KMS-11 (cell line): Measurements from ENCODE around the gene KLHL11.

ENCODE experiments used
- H2AFZ ChIP-seq: fragments of 200-600 bp; sonication (generic); 2 replicates; pipeline ENCODE4 v1.6.1; 2016; ENCODE audit warnings: antibody characterized with exemption, mixed run types, low read depth
- H3K27ac ChIP-seq: fragments of 200-600 bp; sonication (generic); 2 replicates; pipeline ENCODE4 v1.6.1; 2016; ENCODE audit warnings: mild to moderate bottlenecking, mixed run types
- H3K27me3 ChIP-seq: fragments of 200-600 bp; sonication (generic); 2 replicates; pipeline ENCODE4 v1.6.1; 2017; ENCODE audit warnings: mild to moderate bottlenecking, low read depth, mixed run types, moderate library complexity; ENCODE audit not compliant: insufficient read depth
- H3K36me3 ChIP-seq: fragments of 200-600 bp; sonication (generic); 2 replicates; pipeline ENCODE4 v1.6.1; 2017; ENCODE audit warnings: mild to moderate bottlenecking, mixed run types; ENCODE audit not compliant: insufficient read depth
- H3K4me1 ChIP-seq: fragments of 200-600 bp; sonication (generic); 2 replicates; pipeline ENCODE4 v1.6.1; 2016; ENCODE audit warnings: mild to moderate bottlenecking, low read depth, mixed run types; ENCODE audit not compliant: poor library complexity, severe bottlenecking
- H3K4me2 ChIP-seq: fragments of 200-600 bp; sonication (generic); 2 replicates; pipeline ENCODE4 v1.7.0; 2016; ENCODE audit warnings: mild to moderate bottlenecking, mixed run types
- H3K4me3 ChIP-seq: fragments of 200-600 bp; sonication (generic); IDR thresholded peaks from 2 replicates; pipeline ENCODE4 v1.6.1; 2017; ENCODE audit warnings: low read depth, low read length, mixed read lengths; ENCODE audit not compliant: insufficient read depth
- H3K79me2 ChIP-seq: fragments of 200-600 bp; sonication (generic); 2 replicates; pipeline ENCODE4 v1.6.1; 2016; ENCODE audit warnings: low read depth, mixed run types; ENCODE audit not compliant: insufficient read depth
- H3K9ac ChIP-seq: fragments of 200-600 bp; sonication (generic); 2 replicates; pipeline ENCODE4 v1.6.1; 2016; ENCODE audit warnings: mild to moderate bottlenecking, mixed run types
- H4K20me1 ChIP-seq: fragments of 200-600 bp; sonication (generic); 2 replicates; pipeline ENCODE4 v1.6.1; 2016; ENCODE audit warnings: mild to moderate bottlenecking, mixed run types; ENCODE audit not compliant: insufficient read depth
- TF ChIP-seq, protein P1 (sequence below): fragments of 200-600 bp; sonication (generic); conservative IDR thresholded peaks from 2 replicates; pipeline ENCODE4 v1.6.1; 2017; ENCODE audit warnings: low read depth, mild to moderate bottlenecking, antibody characterized with exemption, low read length, moderate library complexity, mixed read lengths

The KLHL11 gene

GRCh38 chr17:41813699-41814124 lies 51.5 kb downstream of the KLHL11 start:
- H3K9ac ChIP-seq: no peak overlapping the region
- no peaks in the 10 kb centered on the region for H3K36me3 ChIP-seq
- H2AFZ ChIP-seq: no peak overlapping the region
- no peak overlapping the region for H3K4me3 ChIP-seq
- no peak overlapping the region for H3K4me2 ChIP-seq
- no peak overlapping the region for H3K27ac ChIP-seq
- peaks cover 23% of the 10 kb centered on the region for H3K4me1 ChIP-seq
- H3K27me3 ChIP-seq: no peaks in the 10 kb centered on the region; the same call in 1 of the 2 replicates
- no peaks in the 10 kb centered on the region for H4K20me1 ChIP-seq
- TF ChIP-seq, protein P1, sequence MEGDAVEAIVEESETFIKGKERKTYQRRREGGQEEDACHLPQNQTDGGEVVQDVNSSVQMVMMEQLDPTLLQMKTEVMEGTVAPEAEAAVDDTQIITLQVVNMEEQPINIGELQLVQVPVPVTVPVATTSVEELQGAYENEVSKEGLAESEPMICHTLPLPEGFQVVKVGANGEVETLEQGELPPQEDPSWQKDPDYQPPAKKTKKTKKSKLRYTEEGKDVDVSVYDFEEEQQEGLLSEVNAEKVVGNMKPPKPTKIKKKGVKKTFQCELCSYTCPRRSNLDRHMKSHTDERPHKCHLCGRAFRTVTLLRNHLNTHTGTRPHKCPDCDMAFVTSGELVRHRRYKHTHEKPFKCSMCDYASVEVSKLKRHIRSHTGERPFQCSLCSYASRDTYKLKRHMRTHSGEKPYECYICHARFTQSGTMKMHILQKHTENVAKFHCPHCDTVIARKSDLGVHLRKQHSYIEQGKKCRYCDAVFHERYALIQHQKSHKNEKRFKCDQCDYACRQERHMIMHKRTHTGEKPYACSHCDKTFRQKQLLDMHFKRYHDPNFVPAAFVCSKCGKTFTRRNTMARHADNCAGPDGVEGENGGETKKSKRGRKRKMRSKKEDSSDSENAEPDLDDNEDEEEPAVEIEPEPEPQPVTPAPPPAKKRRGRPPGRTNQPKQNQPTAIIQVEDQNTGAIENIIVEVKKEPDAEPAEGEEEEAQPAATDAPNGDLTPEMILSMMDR: no peak
- H3K79me2 ChIP-seq: peaks cover 5% of the 10 kb centered on the region; the same call in 1 of the 2 replicates

DNA sequence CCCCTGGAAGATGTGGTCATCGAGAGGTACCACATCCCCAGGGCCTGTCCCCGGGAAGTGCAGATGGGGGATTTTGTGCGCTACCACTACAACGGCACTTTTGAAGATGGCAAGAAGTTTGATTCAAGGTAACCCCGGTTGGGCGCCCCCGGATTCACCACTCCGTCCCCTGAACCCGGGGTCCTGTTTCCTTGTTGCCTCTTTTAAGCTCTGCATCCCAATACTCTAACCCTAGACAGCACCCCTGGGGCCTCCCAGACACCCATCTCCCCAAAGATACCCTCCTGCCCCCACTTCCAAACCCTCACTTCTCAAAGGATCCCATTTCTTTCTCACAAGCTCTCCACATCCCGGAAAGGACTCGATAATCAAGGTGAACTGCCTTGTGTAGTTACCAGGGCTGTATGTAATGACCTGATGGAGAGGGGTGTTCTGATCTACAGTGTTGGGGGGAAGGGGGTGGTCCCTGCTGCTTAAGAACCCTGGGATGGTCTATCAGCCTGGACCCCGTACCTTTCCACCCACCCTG lies 52.0 kb downstream of the KLHL11 start:
- no peak overlapping the region for H3K27ac ChIP-seq
- no peaks in the 10 kb centered on the region for H3K36me3 ChIP-seq
- H3K4me2 ChIP-seq: peak overlapping the region; percentile 72; the same call in 1 of the 2 replicates
- no peaks in the 10 kb centered on the region; the same call in 1 of the 2 replicates for H3K27me3 ChIP-seq
- H3K9ac ChIP-seq: no peak overlapping the region
- TF ChIP-seq, protein P1: no peak
- peaks cover 23% of the 10 kb centered on the region for H3K4me1 ChIP-seq
- H3K79me2 ChIP-seq: peaks cover 5% of the 10 kb centered on the region; the same call in 1 of the 2 replicates
- H3K4me3 ChIP-seq: no peak overlapping the region
- H2AFZ ChIP-seq: peak overlapping the region; percentile 95; the same call in 1 of the 2 replicates
- H4K20me1 ChIP-seq: no peaks in the 10 kb centered on the region

GRCh38 chr17:41812381-41813151 lies 52.7 kb downstream of the KLHL11 start, which contains the start of gene FKBP10:
FKBP10 (plus strand) TSS chr17:41813004; CDS start chr17:41813035, 31 bp downstream.
- Histone ChIP-seq H3K27ac (peak within 1 kb of the TSS; percentile 38; the same call in 1 of the 2 replicates), H2AFZ (peak within 1 kb of the TSS; percentile 95)

More at GRCh38 chr17:41812381-41813151, 52.7 kb downstream of the KLHL11 start, which contains the start of gene FKBP10:
- H3K4me3 ChIP-seq: peak within 1 kb of the TSS; percentile 42
- TF ChIP-seq, protein P1: no peak
- H3K9ac ChIP-seq: peak within 1 kb of the TSS; percentile 78
- H3K4me1 ChIP-seq: peaks cover 23% of the 10 kb centered on the region
- no peaks in the 10 kb centered on the region for H4K20me1 ChIP-seq
- H3K79me2 ChIP-seq: peaks cover 5% of the 10 kb centered on the region; the same call in 1 of the 2 replicates
- no peaks in the 10 kb centered on the region for H3K36me3 ChIP-seq
- no peaks in the 10 kb centered on the region; the same call in 1 of the 2 replicates for H3K27me3 ChIP-seq
- H3K4me2 ChIP-seq: peak within 1 kb of the TSS; percentile 72
